ENCODE results near the gene ATP8B2. TPM values are rescaled to one million over a fixed set of nuclear protein-coding genes. Genes with fewer than 3 reads are reported as not detected.

The ATP8B2 gene
- polyA plus RNA-seq, 1 donor (not counting 4 experiments of a cell fraction or from before 2014, with no cell fraction given): 12.5 TPM

DNA sequence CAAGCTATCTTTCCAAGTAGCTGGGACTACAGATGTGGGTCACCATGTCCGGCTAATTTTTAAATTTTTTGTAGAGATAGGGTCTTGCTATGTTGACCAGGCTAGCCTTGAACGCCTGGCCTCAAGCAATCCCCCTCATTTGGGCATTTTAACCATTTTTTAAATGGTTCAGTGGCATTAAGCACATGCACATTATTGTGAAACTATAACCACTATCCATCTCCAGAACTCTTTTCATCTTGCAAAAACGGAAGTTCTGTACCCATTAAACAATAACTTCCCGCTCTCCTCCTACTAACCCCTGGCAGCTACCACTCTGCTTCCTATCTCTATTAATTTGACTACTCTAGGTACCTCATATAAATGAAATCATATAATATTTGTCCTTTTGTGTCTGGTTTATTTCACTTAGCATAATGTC is 75.1 kb downstream of the ATP8B2 start:
- H3K79me2 ChIP-seq (ENCODE audit: control insufficient read depth, insufficient read depth, low read length): no peaks in the 10 kb centered on the region
- H3K27ac ChIP-seq (ENCODE audit: control insufficient read depth, insufficient read depth, low read length): no peak overlapping the region
- DNase-seq (ENCODE audit: low read depth, low spot score): no peak
- dilution Hi-C loops (cut with MboI; ENCODE audit: extremely low pct_ligation_motif_present, low sequenced_read_pairs): no loop called here
- FAIRE-seq: no peak
- no peak overlapping the region for H2AFZ ChIP-seq (ENCODE audit: control insufficient read depth, low read length)
- H3K4me1 ChIP-seq (ENCODE audit: control insufficient read depth, extremely low read depth, insufficient read depth, low read length): peaks cover 6% of the 10 kb centered on the region
- H3K9ac ChIP-seq (ENCODE audit: control insufficient read depth, extremely low read depth, insufficient read depth, low read length): no peak overlapping the region
- no peaks in the 10 kb centered on the region for H3K36me3 ChIP-seq (ENCODE audit: control insufficient read depth in 2 of 2, extremely low read depth in 1 of 2, insufficient read depth in 2 of 2, low read length in 2 of 2)
- no peaks in the 10 kb centered on the region for H3K9me3 ChIP-seq (ENCODE audit: control insufficient read depth, low read depth, low read length)
- no peaks in the 10 kb centered on the region for H3K9me1 ChIP-seq (ENCODE audit: control insufficient read depth, extremely low read depth, insufficient read depth, low read length)
- TF ChIP-seq, protein P1, sequence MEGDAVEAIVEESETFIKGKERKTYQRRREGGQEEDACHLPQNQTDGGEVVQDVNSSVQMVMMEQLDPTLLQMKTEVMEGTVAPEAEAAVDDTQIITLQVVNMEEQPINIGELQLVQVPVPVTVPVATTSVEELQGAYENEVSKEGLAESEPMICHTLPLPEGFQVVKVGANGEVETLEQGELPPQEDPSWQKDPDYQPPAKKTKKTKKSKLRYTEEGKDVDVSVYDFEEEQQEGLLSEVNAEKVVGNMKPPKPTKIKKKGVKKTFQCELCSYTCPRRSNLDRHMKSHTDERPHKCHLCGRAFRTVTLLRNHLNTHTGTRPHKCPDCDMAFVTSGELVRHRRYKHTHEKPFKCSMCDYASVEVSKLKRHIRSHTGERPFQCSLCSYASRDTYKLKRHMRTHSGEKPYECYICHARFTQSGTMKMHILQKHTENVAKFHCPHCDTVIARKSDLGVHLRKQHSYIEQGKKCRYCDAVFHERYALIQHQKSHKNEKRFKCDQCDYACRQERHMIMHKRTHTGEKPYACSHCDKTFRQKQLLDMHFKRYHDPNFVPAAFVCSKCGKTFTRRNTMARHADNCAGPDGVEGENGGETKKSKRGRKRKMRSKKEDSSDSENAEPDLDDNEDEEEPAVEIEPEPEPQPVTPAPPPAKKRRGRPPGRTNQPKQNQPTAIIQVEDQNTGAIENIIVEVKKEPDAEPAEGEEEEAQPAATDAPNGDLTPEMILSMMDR (optimal IDR thresholded peaks at IDR 0.05 in 1 of 3, IDR thresholded peaks at IDR 0.05 in 1 of 3, conservative IDR thresholded peaks at IDR 0.05 in 1 of 3; ENCODE audit: extremely low read depth in 1 of 3, insufficient read depth in 2 of 3, low read length in 3 of 3): no peak
- no peak for TF ChIP-seq EZH2 (IDR thresholded peaks at IDR 0.05; ENCODE audit: low read length)
- no peaks in the 10 kb centered on the region for H4K20me1 ChIP-seq (ENCODE audit: control insufficient read depth, extremely low read depth, insufficient read depth, low read length)
- H3K4me3 ChIP-seq (ENCODE audit: control insufficient read depth in 2 of 3, extremely low read depth in 1 of 3, insufficient read depth in 2 of 3, low read depth in 1 of 3, low read length in 3 of 3): no peak overlapping the region
- no peaks in the 10 kb centered on the region for H3K27me3 ChIP-seq (ENCODE audit: control insufficient read depth, extremely low read depth, insufficient read depth, low read length)
- H3K4me2 ChIP-seq (ENCODE audit: control insufficient read depth, extremely low read depth, insufficient read depth, low read depth, low read length): no peak overlapping the region

Small RNAs within 50 kb of the gene (small RNA-seq; reads per million reads assigned to genes)
- gene RF00273 (ENCODE audit: insufficient read length in 3 of 3, low read depth in 3 of 3, low replicate concordance in 1 of 3): 0 reads per million in 3 experiments
- 0 reads per million in 3 experiments for gene RNU6-121P (ENCODE audit: insufficient read length in 3 of 3, low read depth in 3 of 3, low replicate concordance in 1 of 3)
- gene RNU6-239P (ENCODE audit: insufficient read length in 3 of 3, low read depth in 3 of 3, low replicate concordance in 1 of 3): 0 reads per million in 3 experiments
- gene RNU7-57P (ENCODE audit: insufficient read length in 3 of 3, low read depth in 3 of 3, low replicate concordance in 1 of 3): 0 reads per million in 3 experiments

Other genes starting within 250 kb of the ATP8B2 start
- gene NUP210L, start 170.5 kb upstream of the ATP8B2 start, polyA plus RNA-seq: 0.01 TPM in 1 of 3 replicates, not detected in the others
- 294 to 691 TPM (median 585 TPM) in 3 replicates for gene TPM3, start 133.4 kb upstream of the ATP8B2 start, polyA plus RNA-seq
- not detected in 3 replicates for gene CFAP141, start 119.2 kb upstream of the ATP8B2 start, polyA plus RNA-seq
- 118 to 198 TPM (median 161 TPM) in 3 replicates for gene UBAP2L, start 104.6 kb upstream of the ATP8B2 start, polyA plus RNA-seq
- 90.8 to 126 TPM (median 110 TPM) in 3 replicates for gene HAX1, start 52.9 kb upstream of the ATP8B2 start, polyA plus RNA-seq
- gene AQP10, start 4.4 kb upstream of the ATP8B2 start, polyA plus RNA-seq: 0.85 to 1.8 TPM (median 1.2 TPM) in 3 replicates
- 12.6 to 24.1 TPM (median 15.9 TPM) in 3 replicates for gene IL6R, start 79.8 kb downstream of the ATP8B2 start, polyA plus RNA-seq
- gene TDRD10, start 176.7 kb downstream of the ATP8B2 start, polyA plus RNA-seq: not detected in 3 replicates
- 0.01 to 0.02 TPM (median 0.01 TPM) in 3 replicates for gene SHE, start 176.9 kb downstream of the ATP8B2 start, polyA plus RNA-seq
- 13.0 to 17.6 TPM (median 17.2 TPM) in 3 replicates for gene UBE2Q1, start 233.1 kb downstream of the ATP8B2 start, polyA plus RNA-seq
- 0.06 to 0.09 TPM (median 0.08 TPM) in 3 replicates for gene CHRNB2, start 242.3 kb downstream of the ATP8B2 start, polyA plus RNA-seq